Mammary epithelial cell (primary cell): ENCODE data around the gene DNMBP.
"Not testable (repeated sequence)": the region's sequence is repeated elsewhere in the genome, so short reads cannot be mapped to it uniquely, and the experiment has no call there.

Experiments used
- CTCF ChIP-seq, 2 donors: IDR thresholded peaks in 1 of 2; conservative IDR thresholded peaks in 1 of 2; 2 replicates each; pipeline ENCODE4 v1.5.1; 2011 to 2012; ENCODE audit warnings: inconsistent platforms in 2 of 2, low read length in 2 of 2, mild to moderate bottlenecking in 2 of 2, control low read depth in 1 of 2, low read depth in 1 of 2; ENCODE audit not compliant: insufficient read depth in 1 of 2; ENCODE audit errors: extremely low read depth in 1 of 2
- EZH2 ChIP-seq: IDR thresholded peaks from 2 replicates; pipeline ENCODE4 v1.6.1; 2012; ENCODE audit warnings: low read length, inconsistent platforms, borderline replicate concordance

- not testable (repeated sequence) for TF ChIP-seq CTCF (conservative IDR thresholded peaks at IDR 0.05 in 1 of 2, IDR thresholded peaks at IDR 0.05 in 1 of 2; ENCODE audit: extremely low read depth in 1 of 2, insufficient read depth in 1 of 2, low read depth in 1 of 2, low read length in 2 of 2); EZH2
These were observed 24.1 kb downstream of the DNMBP start for GRCh38 chr10:99985637-99986036.
